DMS 273 (cell line): Measurements from ENCODE around the gene ANKRD30A.
"Not testable (repeated sequence)": the region's sequence is repeated elsewhere in the genome, so short reads cannot be mapped to it uniquely, and the experiment has no call there.

Source experiments
- DNase-seq: peaks from one replicate; lab custom pipeline; 2025; ENCODE audit not compliant: unreplicated experiment; lab: John Stamatoyannopoulos, UW

Gene ANKRD30A, protein sequence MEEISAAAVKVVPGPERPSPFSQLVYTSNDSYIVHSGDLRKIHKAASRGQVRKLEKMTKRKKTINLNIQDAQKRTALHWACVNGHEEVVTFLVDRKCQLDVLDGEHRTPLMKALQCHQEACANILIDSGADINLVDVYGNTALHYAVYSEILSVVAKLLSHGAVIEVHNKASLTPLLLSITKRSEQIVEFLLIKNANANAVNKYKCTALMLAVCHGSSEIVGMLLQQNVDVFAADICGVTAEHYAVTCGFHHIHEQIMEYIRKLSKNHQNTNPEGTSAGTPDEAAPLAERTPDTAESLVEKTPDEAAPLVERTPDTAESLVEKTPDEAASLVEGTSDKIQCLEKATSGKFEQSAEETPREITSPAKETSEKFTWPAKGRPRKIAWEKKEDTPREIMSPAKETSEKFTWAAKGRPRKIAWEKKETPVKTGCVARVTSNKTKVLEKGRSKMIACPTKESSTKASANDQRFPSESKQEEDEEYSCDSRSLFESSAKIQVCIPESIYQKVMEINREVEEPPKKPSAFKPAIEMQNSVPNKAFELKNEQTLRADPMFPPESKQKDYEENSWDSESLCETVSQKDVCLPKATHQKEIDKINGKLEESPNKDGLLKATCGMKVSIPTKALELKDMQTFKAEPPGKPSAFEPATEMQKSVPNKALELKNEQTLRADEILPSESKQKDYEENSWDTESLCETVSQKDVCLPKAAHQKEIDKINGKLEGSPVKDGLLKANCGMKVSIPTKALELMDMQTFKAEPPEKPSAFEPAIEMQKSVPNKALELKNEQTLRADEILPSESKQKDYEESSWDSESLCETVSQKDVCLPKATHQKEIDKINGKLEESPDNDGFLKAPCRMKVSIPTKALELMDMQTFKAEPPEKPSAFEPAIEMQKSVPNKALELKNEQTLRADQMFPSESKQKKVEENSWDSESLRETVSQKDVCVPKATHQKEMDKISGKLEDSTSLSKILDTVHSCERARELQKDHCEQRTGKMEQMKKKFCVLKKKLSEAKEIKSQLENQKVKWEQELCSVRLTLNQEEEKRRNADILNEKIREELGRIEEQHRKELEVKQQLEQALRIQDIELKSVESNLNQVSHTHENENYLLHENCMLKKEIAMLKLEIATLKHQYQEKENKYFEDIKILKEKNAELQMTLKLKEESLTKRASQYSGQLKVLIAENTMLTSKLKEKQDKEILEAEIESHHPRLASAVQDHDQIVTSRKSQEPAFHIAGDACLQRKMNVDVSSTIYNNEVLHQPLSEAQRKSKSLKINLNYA (N-terminal part only)

DNA sequence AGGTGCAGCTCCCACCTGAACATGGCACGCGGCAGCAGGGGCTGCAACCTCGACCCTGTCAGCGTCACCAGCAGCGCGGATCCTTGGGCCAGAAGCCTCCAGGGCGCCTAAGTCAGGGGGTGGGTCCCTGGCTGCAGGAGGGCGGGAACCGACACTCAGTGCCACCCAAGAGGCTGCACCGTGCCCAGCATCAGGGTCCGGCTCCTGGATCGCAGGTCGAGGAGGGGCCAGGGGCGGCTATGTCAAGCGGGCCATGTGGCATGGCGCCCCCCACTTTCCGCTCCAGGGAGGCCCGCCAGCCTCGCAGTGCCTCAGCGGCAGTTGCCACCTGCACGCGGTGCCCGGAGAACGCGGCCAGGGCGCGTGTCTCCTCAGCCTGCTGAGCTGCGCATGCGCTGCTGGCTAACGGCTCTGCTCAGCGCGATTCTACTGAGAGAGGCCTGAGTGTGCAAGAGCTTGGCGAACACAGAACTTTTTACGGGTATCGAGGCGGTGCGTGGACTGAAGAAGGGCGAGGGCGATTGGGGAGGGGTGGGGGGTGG lies at the start of gene ANKRD30A:
ANKRD30A (plus strand) TSS at position 408 of the 542 bp plus-strand sequence. CDS start 190 bp downstream, outside the sequence.
- DNase-seq = no peak

DNA sequence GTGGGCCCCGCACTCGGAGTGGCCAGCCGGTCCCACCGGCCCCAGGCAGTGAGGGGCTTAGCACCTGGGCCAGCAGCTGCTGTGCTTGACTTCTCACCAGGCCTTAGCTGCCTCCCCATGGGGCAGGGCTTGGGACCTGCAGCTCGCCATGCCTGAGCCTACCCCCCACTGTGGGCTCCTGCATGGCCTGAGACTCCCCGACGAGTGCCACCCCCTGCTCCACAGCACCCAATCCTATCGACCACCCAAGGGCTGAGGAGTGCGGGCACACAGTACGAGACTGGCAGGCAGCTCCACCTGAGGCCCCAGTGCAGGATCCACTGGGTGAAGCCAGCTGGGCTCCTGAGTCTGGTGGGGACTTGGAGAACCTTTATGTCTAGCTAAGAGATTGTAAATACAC lies 49.3 kb upstream of the ANKRD30A start:
- not testable (repeated sequence) for DNase-seq

DNA sequence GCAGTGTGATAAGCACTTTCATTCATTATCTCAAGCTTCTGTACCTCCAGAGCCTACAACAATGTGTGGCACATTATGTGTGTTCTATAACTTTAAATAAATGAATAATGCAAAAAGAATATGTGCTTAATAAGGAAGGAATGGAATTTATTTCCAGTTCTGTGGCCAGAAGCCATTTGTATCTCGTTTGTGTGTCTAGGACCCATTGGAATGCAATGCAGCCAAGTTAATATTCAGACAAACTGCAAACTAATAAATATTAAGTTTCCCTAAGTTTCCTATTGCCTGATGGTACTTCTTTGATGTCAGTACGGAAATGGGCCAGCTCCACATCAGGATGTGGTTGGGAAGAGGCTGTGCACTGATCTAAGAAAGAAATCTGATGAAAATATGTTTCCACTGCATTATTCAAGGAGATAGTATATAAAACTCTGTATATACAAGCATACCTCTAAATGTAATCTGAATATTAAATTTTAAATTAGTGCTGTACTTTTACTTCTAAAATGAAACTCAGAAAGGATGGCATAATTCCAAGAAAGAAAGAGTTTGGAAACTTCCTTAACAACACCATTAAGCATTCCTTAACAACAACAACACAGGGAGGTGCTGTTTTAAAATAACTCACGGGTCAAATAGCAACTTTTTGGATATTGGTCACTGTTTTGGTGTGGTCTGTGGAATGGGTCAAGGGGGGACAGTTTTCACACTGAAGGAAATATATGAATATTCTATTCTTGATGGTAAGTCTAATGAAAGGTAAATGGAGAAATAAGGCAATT lies 29.4 kb upstream of the ANKRD30A start:
- DNase-seq = no peak

DNA sequence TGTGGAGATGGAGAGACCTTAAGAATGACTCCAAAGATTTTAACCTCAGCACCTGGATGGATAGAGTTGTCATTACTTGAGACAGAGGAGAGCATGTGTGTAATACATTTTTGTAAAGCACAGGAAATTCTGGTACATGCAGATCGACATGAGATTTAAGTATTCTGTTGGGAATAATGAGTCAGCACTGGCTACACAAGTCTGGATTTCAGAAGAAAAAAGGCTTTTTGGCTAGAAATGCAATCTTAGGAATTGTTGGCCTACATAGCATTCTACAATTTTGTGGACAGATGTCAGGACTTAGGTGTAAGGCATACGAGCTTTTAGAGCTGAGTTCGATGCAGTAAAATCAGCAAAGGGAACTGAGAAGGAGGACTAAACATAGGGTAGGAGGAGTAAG lies 24.1 kb upstream of the ANKRD30A start:
- no peak for DNase-seq

DNA sequence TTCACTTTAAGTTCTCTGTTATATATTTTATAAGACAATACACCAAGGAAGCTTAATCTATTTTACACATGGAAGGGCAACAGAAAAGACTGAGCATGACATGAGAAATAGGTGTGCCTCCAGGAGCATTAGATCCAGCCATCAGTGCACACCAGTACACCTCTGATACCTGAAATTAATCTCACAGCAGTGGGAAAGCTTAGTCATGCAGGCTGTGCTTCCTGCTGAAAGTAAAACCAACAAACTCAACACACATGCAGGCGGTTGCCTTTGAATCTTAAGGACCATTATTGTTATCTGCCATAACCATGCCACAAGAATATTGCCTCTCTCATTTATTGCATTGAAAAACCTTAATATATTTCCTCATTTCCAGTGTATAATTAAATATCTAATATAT lies 16.4 kb upstream of the ANKRD30A start:
- no peak for DNase-seq

DNA sequence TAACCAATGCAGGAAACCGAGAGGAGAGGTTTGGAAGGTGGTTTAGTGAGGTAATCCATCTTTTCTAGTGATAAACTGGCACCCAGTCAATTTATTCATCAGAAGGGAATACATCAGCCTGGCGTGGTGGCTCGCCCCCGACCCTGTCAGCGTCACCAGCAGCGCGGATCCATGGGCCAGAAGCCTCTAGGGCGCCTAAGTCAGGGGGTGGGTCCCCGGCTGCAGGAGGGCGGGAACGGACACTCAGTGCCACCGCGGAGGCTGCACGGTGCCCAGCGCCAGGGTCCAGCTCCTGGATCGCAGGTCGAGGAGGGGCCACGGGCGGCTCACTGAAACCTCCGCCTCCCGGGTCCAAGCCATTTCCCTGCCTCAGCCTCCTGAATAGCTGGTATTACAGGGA lies 866 bp upstream of the ANKRD30A start:
- no peak for DNase-seq

DNA sequence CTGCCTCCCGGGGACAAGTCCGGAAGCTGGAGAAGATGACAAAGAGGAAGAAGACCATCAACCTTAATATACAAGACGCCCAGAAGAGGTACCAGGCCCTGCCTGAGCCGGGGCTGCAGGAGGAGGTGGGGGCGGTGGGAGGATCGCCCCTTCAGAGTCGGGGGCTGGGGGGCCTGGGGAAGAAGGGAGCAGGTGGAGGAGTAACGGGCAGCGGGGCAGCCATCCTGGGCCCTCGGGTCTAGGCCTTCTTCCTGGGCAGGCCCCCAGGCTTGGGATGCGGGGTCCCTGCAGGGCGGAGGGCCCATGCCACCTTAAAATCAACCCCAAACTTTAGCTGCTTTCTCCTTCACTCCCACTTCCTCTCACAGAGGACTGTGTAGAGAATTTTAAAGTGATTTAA lies 523 bp downstream of the ANKRD30A start:
- DNase-seq = no peak

DNA sequence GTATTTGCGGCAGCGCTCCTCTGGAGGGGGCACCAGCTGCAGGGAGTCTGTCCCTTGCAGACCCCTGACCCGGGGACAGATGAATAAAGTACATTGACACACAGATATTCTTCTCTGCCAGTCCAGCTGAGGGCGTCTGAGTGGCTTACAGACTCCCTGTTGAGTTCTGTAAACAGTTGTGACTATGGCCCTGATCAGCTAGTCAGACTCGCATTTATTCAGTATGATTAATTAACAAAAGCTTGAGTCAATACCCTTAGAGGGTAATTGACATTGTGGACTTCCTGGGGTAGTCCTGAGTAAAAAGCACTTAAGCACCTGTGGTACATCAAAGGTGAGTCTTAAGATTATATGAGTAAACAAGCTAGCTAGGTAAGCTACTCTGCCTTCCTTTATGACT lies 21.0 kb downstream of the ANKRD30A start:
- peak; percentile 0 for DNase-seq

DNA sequence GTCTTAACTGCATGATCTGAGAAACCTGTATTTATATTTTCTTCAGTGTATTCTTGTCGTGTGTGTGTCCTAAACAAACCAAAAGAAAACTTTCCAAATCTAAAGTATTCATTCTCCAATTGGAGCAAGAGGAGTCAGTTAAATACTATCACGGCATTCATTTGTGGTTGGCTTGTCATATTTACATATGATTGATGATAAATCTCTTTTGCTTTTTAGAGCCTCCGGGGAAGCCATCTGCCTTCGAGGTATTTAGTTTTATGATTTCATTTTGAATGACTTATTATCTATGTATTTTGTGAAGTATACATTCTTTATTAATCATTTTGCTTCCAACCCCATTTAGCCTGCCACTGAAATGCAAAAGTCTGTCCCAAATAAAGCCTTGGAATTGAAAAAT lies 37.0 kb downstream of the ANKRD30A start:
- not testable (repeated sequence) for DNase-seq

DNA sequence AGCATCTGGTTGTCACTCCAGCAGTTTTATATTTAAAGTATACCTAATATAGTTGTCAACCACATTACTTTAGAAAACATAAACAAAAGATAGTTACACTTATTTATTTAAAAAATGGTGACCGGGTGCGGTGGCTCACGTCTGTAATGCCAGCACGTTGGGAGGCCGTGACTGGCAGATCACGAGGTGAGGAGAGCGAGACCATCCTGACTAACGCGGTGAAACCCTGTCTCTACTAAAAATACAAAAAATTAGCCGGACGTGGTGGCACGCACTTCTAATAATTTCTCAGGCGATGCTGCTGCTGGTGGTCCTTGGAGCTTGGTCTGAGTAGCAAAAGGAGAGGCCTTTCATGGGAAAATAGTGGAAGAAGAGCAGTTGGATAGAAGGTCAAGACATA lies 46.5 kb downstream of the ANKRD30A start:
- not testable (repeated sequence) for DNase-seq

DNA sequence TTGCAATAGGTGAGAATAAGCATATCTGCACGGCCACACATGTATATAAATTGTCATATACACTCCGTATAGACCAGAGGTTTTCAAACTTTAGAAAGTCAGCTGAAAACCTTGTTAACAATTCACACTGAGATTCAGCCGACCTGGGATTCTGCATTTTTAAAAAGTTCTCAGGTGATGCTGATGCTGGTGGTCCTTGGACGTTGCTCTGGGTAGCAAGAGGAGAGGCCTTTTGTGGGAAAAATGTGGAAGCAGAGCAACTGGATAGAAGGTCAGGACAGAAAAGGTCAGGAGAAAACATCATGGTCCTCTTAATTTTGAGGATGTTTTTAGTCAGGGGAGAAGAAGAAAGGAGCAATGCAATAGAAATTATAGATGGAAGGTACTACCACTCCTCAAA lies 52.9 kb downstream of the ANKRD30A start:
- not testable (repeated sequence) for DNase-seq

DNA sequence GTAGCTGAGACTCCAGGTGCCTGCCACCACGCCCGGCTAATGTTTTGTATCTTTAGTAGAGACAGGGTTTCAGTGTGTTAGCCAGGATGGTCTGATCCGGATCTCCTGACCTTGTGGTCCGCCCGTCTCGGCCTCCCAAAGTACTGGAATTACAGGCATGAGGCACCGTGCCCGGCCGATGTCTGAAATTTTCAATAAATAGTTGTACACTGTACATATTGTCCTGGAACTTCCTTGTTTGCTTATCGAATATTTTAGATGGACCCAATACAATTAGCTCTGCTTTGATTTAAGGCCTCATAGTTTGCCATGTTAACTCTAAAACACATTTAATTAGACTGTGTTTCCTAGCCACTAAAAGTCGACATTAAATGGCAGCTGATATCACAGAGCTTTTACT lies 57.3 kb downstream of the ANKRD30A start:
- not testable (repeated sequence) for DNase-seq

DNA sequence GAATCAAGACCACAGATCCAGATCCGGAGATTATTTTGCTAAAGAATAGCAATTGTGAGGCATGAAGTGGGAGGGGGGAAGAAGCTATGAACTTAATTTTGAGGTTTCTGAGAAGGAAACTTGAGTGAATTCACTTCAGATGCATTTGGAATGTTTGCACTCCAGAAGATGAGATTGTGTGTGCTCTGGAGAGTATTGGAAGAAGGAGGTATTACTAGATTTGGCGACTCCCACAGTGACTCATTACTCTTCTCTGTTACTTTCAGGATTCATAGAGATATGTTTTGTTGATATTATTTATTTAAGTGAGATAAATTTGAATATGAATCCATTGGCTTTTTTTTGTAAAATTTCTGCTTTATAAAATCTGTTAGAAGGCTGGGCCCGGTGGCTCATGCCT lies 80.7 kb downstream of the ANKRD30A start:
- DNase-seq = no peak

DNA sequence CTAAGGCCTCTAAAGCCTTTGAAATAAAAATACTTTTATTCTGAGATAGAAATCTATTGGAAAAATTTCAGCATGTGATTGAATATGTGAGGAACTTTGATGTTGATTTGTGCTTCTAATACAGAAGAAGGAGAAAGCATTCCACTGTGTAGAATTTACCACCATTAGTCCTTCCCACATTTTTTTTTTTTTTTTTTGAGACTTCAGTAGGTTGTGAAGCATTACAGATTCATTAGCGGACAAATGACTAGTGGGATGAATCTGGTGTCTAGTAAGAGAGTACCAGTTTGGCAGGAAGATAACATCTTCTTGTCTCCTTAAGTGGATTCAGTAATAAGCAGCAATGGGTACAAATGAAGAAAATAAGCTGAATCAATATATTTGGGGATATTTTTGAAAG lies 95.5 kb downstream of the ANKRD30A start:
- no peak for DNase-seq

DNA sequence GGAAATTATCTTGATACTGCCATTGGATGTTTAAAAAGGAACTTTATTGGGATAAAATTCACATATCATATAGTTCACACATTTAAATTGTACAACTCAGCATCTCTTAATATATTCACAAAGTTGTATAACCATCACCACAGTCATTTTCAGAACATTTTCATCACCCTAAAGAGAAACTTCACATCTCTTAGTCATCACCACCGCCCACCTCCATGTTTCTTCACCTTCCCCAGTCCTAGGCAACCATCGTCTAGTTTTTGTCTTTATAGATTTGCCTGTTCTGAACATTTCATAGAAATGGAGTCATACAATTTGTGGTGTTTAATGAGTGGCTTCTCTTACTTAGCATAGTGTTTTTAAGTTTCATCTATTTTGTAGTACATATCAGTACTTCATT lies 96.6 kb downstream of the ANKRD30A start:
- no peak for DNase-seq

DNA sequence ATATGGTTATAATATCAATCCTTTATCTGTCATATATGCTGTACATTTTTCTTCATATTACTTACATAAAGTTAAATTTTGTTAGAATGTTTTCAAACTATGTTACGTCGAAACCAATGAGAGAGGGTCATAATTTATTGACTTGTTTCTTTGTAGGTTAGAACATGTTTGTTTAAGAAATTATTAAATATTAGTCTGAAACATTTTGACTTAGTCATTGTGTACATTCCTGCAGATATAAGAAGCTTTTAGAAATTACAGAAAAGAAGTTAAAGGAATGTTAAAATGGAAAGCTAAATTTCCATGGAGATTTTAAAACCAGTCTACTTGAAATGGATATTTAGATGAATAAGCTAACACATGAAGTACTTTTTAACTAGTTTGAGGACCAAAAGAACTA lies 99.8 kb downstream of the ANKRD30A start:
- no peak for DNase-seq

DNA sequence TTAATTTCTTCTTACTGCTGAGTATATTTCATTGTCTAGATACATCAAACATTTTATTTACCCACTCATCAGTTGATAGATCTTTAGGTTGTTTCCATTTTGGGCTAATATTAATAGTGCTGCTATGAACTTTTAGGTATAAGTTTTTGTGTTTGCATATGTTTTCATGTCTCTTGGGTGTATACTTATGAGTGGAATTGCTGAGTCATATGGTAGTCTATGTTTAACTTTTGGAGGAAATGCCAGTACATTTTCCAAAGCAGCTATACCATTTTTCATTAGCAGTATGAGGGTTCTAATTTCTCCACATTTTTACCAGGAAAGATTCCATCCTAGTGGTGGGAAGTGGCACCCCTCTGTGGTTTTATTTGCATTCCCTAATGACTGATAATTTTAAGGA lies 101.1 kb downstream of the ANKRD30A start:
- no peak for DNase-seq

DNA sequence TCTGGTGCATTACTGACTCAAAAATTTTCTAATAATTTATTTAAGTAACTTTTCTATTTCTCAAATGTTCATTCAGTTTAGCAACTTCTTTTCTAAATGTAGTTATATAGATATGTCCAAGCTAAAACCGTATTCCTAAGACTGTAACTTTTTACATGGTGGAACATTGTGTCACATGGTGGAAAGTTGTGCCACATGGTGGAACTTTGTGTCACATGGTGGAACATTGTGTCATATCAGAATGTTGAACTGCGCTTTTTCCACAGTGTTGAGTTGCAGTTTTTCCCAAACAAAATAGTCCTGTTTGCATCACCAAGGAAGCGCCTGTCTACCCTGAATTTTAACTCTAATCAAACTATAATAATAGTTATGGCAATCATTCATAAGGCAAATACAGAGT lies 109.3 kb downstream of the ANKRD30A start:
- no peak for DNase-seq

DNA sequence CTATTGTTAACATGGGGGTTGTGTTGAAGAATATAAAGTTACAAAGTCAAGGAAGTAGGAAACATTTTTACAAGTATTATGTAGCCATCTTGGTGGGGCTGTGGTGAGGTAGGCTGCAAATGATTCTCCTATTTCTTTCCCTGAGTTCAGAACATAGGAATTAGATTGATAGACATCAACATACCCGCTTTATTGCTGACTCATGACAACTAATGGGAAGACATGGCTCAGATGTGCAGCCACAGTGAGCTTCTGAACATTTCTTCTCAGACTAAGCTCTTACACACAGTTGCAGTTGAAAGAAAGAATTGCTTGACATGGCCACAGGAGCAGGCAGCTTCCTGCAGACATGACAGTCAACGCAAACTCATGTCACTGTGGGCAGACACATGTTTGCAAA lies 110.7 kb downstream of the ANKRD30A start:
- no peak for DNase-seq

DNA sequence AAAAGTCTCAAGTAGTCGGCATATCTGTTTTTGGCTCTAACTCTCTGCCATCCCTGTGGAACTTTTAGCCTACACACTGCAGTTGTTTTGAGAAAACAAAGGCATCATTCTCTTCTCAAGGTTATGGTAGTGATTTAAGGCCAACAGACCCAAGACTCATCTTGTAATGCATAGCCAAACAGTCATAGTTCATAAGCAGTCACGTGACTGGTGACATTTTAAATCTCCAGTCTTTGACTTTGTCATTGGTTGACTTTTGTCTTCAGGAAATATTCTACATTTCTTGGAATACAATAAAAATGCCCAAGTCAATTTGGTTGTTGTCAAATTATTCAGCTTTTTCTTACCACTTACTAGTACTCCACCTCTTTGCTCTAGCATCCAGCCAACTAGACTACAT lies 114.8 kb downstream of the ANKRD30A start:
- no peak for DNase-seq
